Measurements from ENCODE around the gene KCNK5. TPM values are rescaled to one million over a fixed set of nuclear protein-coding genes. Genes with fewer than 3 reads are reported as not detected.

Gene KCNK5
- polyA plus RNA-seq, 1 donor = 31.4 TPM

GRCh38 chr6:39190545-39191235 lies 38.6 kb downstream of the KCNK5 start:
- Histone ChIP-seq H3K4me1 (ENCODE audit: control insufficient read depth, insufficient read depth, low read length) (peaks cover 81% of the 10 kb centered on the region), H3K9me3 (ENCODE audit: control insufficient read depth, low read depth, low read length) (peaks cover 4% of the 10 kb centered on the region), H3K27ac (ENCODE audit: low read length) (peak overlapping the region; percentile 2), H3K36me3 (ENCODE audit: control insufficient read depth, insufficient read depth, low read length) (peaks cover 66% of the 10 kb centered on the region), H3K27me3 (ENCODE audit: control insufficient read depth, insufficient read depth, low read length) (no peaks in the 10 kb centered on the region), H3K4me3 (ENCODE audit: low read length) (no peak overlapping the region)
- WGBS (ENCODE audit: insufficient coverage, low lambda C conversion rate) = no CpG with 5 or more reads among the region's 21 CpGs
- DNase-seq = no peak

- Histone ChIP-seq H3K27me3 (ENCODE audit: control insufficient read depth, insufficient read depth, low read length) (no peaks in the 10 kb centered on the region), H3K4me1 (ENCODE audit: control insufficient read depth, insufficient read depth, low read length) (peaks cover 81% of the 10 kb centered on the region), H3K36me3 (ENCODE audit: control insufficient read depth, insufficient read depth, low read length) (peaks cover 59% of the 10 kb centered on the region), H3K9me3 (ENCODE audit: control insufficient read depth, low read depth, low read length) (peaks cover 4% of the 10 kb centered on the region), H3K27ac (ENCODE audit: low read length) (peak overlapping the region; percentile 27), H3K4me3 (ENCODE audit: low read length) (no peak overlapping the region)
- peak in 1 of 2 donors; percentile 57 for DNase-seq
- no CpG with 5 or more reads among the region's 15 CpGs for WGBS (ENCODE audit: insufficient coverage, low lambda C conversion rate)
These were observed 39.2 kb downstream of the KCNK5 start for GRCh38 chr6:39189915-39190544.

DNA sequence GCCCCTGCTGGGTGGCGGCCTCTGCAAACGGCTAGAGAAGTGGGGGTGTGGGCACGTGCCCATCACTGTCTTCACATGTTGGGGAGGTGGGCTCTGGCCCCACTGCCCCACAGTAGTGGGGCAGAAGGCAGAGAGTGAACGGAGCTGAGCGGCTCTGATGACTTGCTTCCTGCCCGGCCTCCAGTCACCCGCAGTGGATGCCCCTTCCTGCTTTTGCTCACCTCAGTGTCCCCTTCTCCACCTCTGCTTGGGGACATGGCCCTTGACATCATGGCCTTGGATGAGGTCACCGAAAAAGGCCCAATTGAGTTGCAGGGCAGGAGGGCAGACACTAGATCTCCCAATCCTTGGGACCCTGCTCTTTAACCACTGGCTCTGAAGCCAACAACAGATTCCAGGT lies 40.1 kb downstream of the KCNK5 start:
- Histone ChIP-seq H3K4me1 (ENCODE audit: control insufficient read depth, insufficient read depth, low read length) (peaks cover 86% of the 10 kb centered on the region), H3K27ac (ENCODE audit: low read length) (peak overlapping the region; percentile 95), H3K36me3 (ENCODE audit: control insufficient read depth, insufficient read depth, low read length) (peaks cover 50% of the 10 kb centered on the region), H3K4me3 (ENCODE audit: low read length) (no peak overlapping the region), H3K9me3 (ENCODE audit: control insufficient read depth, low read depth, low read length) (peaks cover 4% of the 10 kb centered on the region), H3K27me3 (ENCODE audit: control insufficient read depth, insufficient read depth, low read length) (no peaks in the 10 kb centered on the region)
- no peak for DNase-seq
- WGBS (ENCODE audit: insufficient coverage, low lambda C conversion rate) = no CpG with 5 or more reads among the region's 8 CpGs

GRCh38 chr6:39188571-39188970 lies 40.7 kb downstream of the KCNK5 start:
- H3K27ac ChIP-seq (ENCODE audit: low read length) = peak overlapping the region; percentile 95
- peaks cover 45% of the 10 kb centered on the region for H3K36me3 ChIP-seq (ENCODE audit: control insufficient read depth, insufficient read depth, low read length)
- no peaks in the 10 kb centered on the region for H3K27me3 ChIP-seq (ENCODE audit: control insufficient read depth, insufficient read depth, low read length)
- DNase-seq = peak in 1 of 2 donors; percentile 59
- peaks cover 86% of the 10 kb centered on the region for H3K4me1 ChIP-seq (ENCODE audit: control insufficient read depth, insufficient read depth, low read length)
- WGBS (ENCODE audit: insufficient coverage, low lambda C conversion rate) = 57% methylated on average over 6 of the region's 7 CpGs
- no peak overlapping the region for H3K4me3 ChIP-seq (ENCODE audit: low read length)
- H3K9me3 ChIP-seq (ENCODE audit: control insufficient read depth, low read depth, low read length) = peaks cover 4% of the 10 kb centered on the region

GRCh38 chr6:39188098-39188450 lies 41.2 kb downstream of the KCNK5 start:
- no peak for DNase-seq
- Histone ChIP-seq H3K36me3 (ENCODE audit: control insufficient read depth, insufficient read depth, low read length) (peaks cover 40% of the 10 kb centered on the region), H3K27me3 (ENCODE audit: control insufficient read depth, insufficient read depth, low read length) (no peaks in the 10 kb centered on the region), H3K9me3 (ENCODE audit: control insufficient read depth, low read depth, low read length) (peaks cover 4% of the 10 kb centered on the region), H3K27ac (ENCODE audit: low read length) (peak overlapping the region; percentile 95), H3K4me1 (ENCODE audit: control insufficient read depth, insufficient read depth, low read length) (peaks cover 82% of the 10 kb centered on the region), H3K4me3 (ENCODE audit: low read length) (no peak overlapping the region)
- no CpG with 5 or more reads among the region's 4 CpGs for WGBS (ENCODE audit: insufficient coverage, low lambda C conversion rate)

GRCh38 chr6:39184906-39185580 lies 44.2 kb downstream of the KCNK5 start:
- Histone ChIP-seq H3K27me3 (ENCODE audit: control insufficient read depth, insufficient read depth, low read length) (no peaks in the 10 kb centered on the region), H3K4me1 (ENCODE audit: control insufficient read depth, insufficient read depth, low read length) (peaks cover 69% of the 10 kb centered on the region), H3K27ac (ENCODE audit: low read length) (peak overlapping the region; percentile 95), H3K36me3 (ENCODE audit: control insufficient read depth, insufficient read depth, low read length) (peaks cover 11% of the 10 kb centered on the region), H3K9me3 (ENCODE audit: control insufficient read depth, low read depth, low read length) (no peaks in the 10 kb centered on the region), H3K4me3 (ENCODE audit: low read length) (no peak overlapping the region)
- DNase-seq = peak; percentile 88 to 95
- WGBS (ENCODE audit: insufficient coverage, low lambda C conversion rate) = no CpG with 5 or more reads among the region's 5 CpGs

DNA sequence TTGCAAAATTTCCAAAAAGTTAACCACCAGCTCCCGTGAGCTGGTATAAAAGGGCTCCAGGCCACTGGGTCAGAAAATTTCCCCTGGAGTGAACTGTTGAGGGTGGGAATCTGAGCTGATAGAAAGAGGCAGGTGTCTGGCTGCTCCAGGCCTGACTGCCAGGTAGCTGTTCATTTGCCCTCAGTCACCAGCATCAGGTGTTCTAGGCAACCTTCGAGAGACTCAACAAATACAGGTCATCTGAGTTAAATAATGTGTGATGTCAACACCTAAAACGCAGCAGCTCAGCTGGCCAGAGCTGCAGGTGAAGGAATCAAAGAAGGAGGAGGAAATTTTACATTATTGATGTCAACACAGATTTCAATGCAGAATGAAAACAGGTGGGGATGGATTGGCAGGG lies 46.7 kb downstream of the KCNK5 start:
- no peaks in the 10 kb centered on the region for H3K9me3 ChIP-seq (ENCODE audit: control insufficient read depth, low read depth, low read length)
- 20% methylated on average over 1 of the region's 3 CpGs for WGBS (ENCODE audit: insufficient coverage, low lambda C conversion rate)
- no peak overlapping the region for H3K4me3 ChIP-seq (ENCODE audit: low read length)
- peaks cover 58% of the 10 kb centered on the region for H3K4me1 ChIP-seq (ENCODE audit: control insufficient read depth, insufficient read depth, low read length)
- no peaks in the 10 kb centered on the region for H3K27me3 ChIP-seq (ENCODE audit: control insufficient read depth, insufficient read depth, low read length)
- H3K36me3 ChIP-seq (ENCODE audit: control insufficient read depth, insufficient read depth, low read length) = no peaks in the 10 kb centered on the region
- DNase-seq = no peak
- H3K27ac ChIP-seq (ENCODE audit: low read length) = no peak overlapping the region

DNA sequence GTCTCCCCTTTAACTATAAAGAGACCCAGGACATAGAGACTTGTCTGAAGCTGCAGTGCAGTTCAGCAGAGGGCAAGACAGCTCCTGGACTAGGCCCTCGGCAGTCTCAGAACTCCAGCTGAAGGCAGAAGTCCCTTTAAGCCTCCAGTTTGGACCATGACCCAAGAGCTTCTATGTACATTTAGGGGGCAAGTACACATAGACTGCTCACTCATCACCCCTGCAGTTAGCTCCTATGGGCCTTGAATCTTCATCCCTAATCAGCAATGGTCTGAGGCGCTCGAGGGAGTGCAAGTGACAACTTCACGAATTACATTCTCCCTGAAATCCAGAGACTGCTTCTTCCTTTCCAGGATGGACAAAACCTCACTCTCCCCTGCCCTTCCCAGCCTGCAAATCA lies 47.4 kb downstream of the KCNK5 start:
- peak in 1 of 2 donors; percentile 53 for DNase-seq
- no CpG with 5 or more reads among the region's 4 CpGs for WGBS (ENCODE audit: insufficient coverage, low lambda C conversion rate)
- Histone ChIP-seq H3K27me3 (ENCODE audit: control insufficient read depth, insufficient read depth, low read length) (no peaks in the 10 kb centered on the region), H3K9me3 (ENCODE audit: control insufficient read depth, low read depth, low read length) (peaks cover 2% of the 10 kb centered on the region), H3K36me3 (ENCODE audit: control insufficient read depth, insufficient read depth, low read length) (no peaks in the 10 kb centered on the region), H3K4me3 (ENCODE audit: low read length) (no peak overlapping the region), H3K27ac (ENCODE audit: low read length) (no peak overlapping the region), H3K4me1 (ENCODE audit: control insufficient read depth, insufficient read depth, low read length) (peaks cover 50% of the 10 kb centered on the region)

- no peak for DNase-seq
- Histone ChIP-seq H3K4me3 (ENCODE audit: low read length) (no peak overlapping the region), H3K27me3 (ENCODE audit: control insufficient read depth, insufficient read depth, low read length) (no peaks in the 10 kb centered on the region), H3K36me3 (ENCODE audit: control insufficient read depth, insufficient read depth, low read length) (no peaks in the 10 kb centered on the region), H3K9me3 (ENCODE audit: control insufficient read depth, low read depth, low read length) (peaks cover 4% of the 10 kb centered on the region), H3K4me1 (ENCODE audit: control insufficient read depth, insufficient read depth, low read length) (peaks cover 45% of the 10 kb centered on the region), H3K27ac (ENCODE audit: low read length) (no peak overlapping the region)
- WGBS (ENCODE audit: insufficient coverage, low lambda C conversion rate) = no CpG with 5 or more reads among the region's 6 CpGs
These were observed 47.9 kb downstream of the KCNK5 start for GRCh38 chr6:39181333-39181732.

DNA sequence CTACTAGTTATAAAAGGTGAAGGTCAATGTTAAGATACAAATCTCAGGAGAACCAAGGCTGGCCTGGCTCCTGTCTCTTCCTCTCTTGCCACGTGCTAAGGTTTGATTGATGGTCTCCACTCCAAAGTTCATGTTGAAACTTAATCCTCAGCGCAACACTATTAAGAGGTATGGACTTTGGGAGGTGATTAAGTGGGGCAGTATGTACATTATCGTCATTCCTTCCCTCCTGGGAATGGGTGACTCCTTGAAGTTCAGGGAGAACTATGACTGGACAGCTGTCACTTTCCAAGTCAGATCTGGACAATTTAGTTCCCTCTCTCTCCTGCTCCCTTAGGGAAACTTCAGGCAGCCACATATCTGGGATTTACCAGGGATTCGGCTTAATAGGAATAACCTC lies 50.5 kb downstream of the KCNK5 start:
- Histone ChIP-seq H3K27ac (ENCODE audit: low read length) (peak overlapping the region; percentile 22), H3K4me1 (ENCODE audit: control insufficient read depth, insufficient read depth, low read length) (peaks cover 22% of the 10 kb centered on the region), H3K4me3 (ENCODE audit: low read length) (no peak overlapping the region), H3K9me3 (ENCODE audit: control insufficient read depth, low read depth, low read length) (peaks cover 4% of the 10 kb centered on the region), H3K36me3 (ENCODE audit: control insufficient read depth, insufficient read depth, low read length) (no peaks in the 10 kb centered on the region), H3K27me3 (ENCODE audit: control insufficient read depth, insufficient read depth, low read length) (no peaks in the 10 kb centered on the region)
- DNase-seq = peak; percentile 62 to 82
- no CpG with 5 or more reads among the region's 4 CpGs for WGBS (ENCODE audit: insufficient coverage, low lambda C conversion rate)

All from large intestine (tissue), 3 donors.